ENCODE measurements around the gene ZNF430. TPM values are rescaled to one million over a fixed set of nuclear protein-coding genes. Genes with fewer than 3 reads are reported as not detected.
A peak's percentile ranks its signal among the peaks of the same experiment; 100 is the strongest.
"Not testable (repeated sequence)": the region's sequence is repeated elsewhere in the genome, so short reads cannot be mapped to it uniquely, and the experiment has no call there.

Gene ZNF430
- 10 to 100 TPM; 13.5 to 17.4 TPM for total RNA-seq
- polyA plus RNA-seq, result 1 to 10 TPM; 1.0 to 2.8 TPM
- long read RNA-seq, donor 1, transcript ZNF430-201 (5 exons, 3,923 nt), result major isoform, 6 of 20 reads
- long read RNA-seq, donor 1, partial matches to known transcripts, result 2 of 20 reads
- long read RNA-seq, donor 1, other reads (novel, unspliced or antisense), result 12 of 20 reads
- long read RNA-seq, donor 2, partial matches to known transcripts, result 2 of 11 reads
- long read RNA-seq, donor 2, other reads (novel, unspliced or antisense), result 4 of 11 reads

DNA sequence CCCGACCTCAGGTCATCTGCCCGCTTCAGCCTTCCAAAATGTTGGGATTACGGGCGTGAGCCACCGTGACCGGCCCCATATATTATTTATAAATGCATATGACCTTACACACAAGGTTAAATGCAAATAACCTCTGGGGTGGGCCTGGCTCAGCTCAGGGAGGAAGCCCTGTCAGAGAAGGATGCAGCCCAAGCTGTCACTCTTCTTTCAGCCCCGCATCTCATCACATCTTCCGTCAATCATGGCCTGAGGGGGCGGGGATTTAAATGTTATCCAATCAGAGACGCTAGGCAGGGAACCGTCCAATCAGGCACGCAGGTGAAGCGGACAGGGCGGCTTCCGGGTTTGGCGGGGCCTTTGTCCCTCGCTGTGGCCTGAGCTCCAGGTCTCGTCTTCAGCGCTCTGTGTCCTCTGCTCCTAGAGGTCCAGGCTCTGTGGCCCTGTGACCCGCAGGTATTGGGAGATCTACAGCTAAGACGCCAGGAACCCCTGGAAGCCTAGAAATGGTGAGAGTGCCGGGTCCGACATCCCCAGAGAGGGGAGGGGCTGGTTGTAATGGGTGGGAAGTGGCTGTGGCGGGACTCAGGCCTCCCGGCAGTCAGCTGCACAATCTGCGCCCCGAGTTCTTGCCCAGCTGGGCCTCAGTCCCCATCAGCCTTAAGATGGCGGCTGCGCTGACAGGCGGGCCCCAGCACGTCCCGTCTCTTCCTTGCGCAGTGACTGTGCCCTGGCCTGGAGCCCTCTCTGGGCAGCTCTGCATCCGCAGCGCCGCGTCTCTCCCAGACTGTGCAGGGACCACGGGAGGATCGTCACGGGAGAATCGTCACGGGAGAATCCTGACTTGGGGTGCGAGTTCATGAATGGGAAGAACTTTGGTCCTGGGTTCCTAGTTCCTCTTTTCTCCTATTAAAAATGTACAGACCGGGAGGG lies at the start of gene ZNF430:
Gene ZNF430 (plus strand): TSS at position 360 of the 930 bp plus-strand sequence. CDS start 144 bp downstream, at position 504.
- intact Hi-C loops (cut with DNase I), result loop anchor here in 1 of 2 donors (5.0 kb wide), 1 partner anchor 122 kb away; the partner anchor contains the start of gene ZNF431
- DNase-seq (peak; percentile 94 to 96), ATAC-seq (ENCODE audit: low FRiP score) (peak; percentile 99)
- Histone ChIP-seq H3K4me1 (ENCODE audit: control insufficient read depth in 1 of 2, insufficient read depth in 2 of 2, low read length in 2 of 2) (no peaks in the 10 kb centered on the region), H3K9me3 (ENCODE audit: control insufficient read depth, low read length) (no peaks in the 10 kb centered on the region), H3K27me3 (ENCODE audit: control insufficient read depth in 1 of 2, insufficient read depth in 2 of 2, low read length in 1 of 2) (no peaks in the 10 kb centered on the region), H3K36me3 (ENCODE audit: control insufficient read depth in 1 of 2, insufficient read depth in 2 of 2, low read length in 1 of 2) (no peaks in the 10 kb centered on the region), H3K4me3 (ENCODE audit: low read length in 2 of 2) (peak within 1 kb of the TSS; percentile 80 to 85), H3K27ac (ENCODE audit: low read depth in 1 of 2, low read length in 2 of 2) (peak within 1 kb of the TSS; percentile 16 to 46)
- 2% methylated on average over 44 of the region's 44 CpGs for WGBS, 2 donors

DNA sequence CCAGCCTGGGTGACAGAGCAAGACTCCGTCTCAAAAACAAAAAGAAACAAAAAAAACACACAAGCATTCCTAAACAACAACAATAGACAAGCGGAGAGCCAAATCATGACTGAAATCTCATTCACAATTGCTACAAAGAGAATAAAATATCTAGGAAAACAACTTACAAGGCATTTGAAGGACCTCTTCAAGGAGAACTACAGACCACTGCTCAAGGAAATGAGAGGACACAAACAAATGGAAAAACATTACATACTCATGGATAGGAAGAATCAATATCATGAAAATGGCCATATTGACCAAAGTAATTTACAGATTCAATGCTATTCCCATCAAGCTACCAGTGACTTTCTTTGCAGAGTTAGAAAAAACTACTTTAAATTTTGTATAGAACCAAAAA lies 27.7 kb upstream of the ZNF430 start:
- H3K4me3 ChIP-seq (ENCODE audit: low read length in 2 of 2); H3K27me3 ChIP-seq (ENCODE audit: control insufficient read depth in 1 of 2, insufficient read depth in 2 of 2, low read length in 1 of 2); H3K4me1 ChIP-seq (ENCODE audit: control insufficient read depth in 1 of 2, insufficient read depth in 2 of 2, low read length in 2 of 2); DNase-seq; intact Hi-C loops (cut with DNase I); H3K36me3 ChIP-seq (ENCODE audit: control insufficient read depth in 1 of 2, insufficient read depth in 2 of 2, low read length in 1 of 2); H3K27ac ChIP-seq (ENCODE audit: low read depth in 1 of 2, low read length in 2 of 2); ATAC-seq (ENCODE audit: low FRiP score); H3K9me3 ChIP-seq (ENCODE audit: control insufficient read depth, low read length): not testable (repeated sequence)
- 87 to 92% methylated on average over 2 of the region's 2 CpGs for WGBS, 2 donors

DNA sequence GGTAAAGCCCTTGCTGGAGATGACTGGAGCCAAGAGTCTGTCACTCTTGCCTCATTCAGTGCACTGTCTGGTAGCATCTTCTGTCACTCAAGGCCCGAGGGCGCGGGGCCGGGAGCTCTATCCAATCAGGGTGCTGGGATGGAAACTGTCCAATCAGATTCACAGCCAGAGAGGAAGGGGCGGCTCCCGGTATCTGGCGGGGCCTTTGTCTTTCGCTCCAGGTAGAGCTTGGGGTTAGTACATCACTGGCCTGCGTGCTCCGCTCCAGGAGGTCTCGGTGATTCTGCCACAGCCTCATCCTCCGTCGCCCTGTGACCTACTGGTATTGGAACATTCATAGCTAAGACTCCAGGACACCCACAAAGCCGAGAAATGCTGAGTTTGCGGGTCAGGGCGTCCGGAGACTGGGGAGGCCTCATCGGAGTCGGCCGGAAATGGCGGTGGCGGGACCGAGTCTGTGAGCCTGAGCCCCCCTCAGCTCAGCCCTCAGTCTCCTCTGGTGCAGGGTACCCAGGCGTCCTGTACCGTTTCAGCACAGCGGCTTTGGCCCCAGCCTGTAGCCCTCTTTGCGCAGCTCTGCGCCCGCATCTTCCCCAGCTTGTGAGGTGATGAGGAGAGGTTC lies 20.6 kb upstream of the ZNF430 start:
- intact Hi-C loops (cut with DNase I), result no loop called here
- H3K4me3 ChIP-seq (ENCODE audit: low read length in 2 of 2), result peak overlapping the region in 1 of 2 donors; percentile 18
- H3K9me3 ChIP-seq (ENCODE audit: control insufficient read depth, low read length), result no peaks in the 10 kb centered on the region
- H3K27ac ChIP-seq (ENCODE audit: low read depth in 1 of 2, low read length in 2 of 2), result no peak overlapping the region
- DNase-seq, result peak; percentile 88 to 92
- peak; percentile 96 for ATAC-seq (ENCODE audit: low FRiP score)
- H3K27me3 ChIP-seq (ENCODE audit: control insufficient read depth in 1 of 2, insufficient read depth in 2 of 2, low read length in 1 of 2), result no peaks in the 10 kb centered on the region
- 1 to 2% methylated on average over 25 to 29 of the region's 29 CpGs for WGBS, 2 donors
- H3K4me1 ChIP-seq (ENCODE audit: control insufficient read depth in 1 of 2, insufficient read depth in 2 of 2, low read length in 2 of 2), result no peaks in the 10 kb centered on the region
- no peaks in the 10 kb centered on the region for H3K36me3 ChIP-seq (ENCODE audit: control insufficient read depth in 1 of 2, insufficient read depth in 2 of 2, low read length in 1 of 2)

DNA sequence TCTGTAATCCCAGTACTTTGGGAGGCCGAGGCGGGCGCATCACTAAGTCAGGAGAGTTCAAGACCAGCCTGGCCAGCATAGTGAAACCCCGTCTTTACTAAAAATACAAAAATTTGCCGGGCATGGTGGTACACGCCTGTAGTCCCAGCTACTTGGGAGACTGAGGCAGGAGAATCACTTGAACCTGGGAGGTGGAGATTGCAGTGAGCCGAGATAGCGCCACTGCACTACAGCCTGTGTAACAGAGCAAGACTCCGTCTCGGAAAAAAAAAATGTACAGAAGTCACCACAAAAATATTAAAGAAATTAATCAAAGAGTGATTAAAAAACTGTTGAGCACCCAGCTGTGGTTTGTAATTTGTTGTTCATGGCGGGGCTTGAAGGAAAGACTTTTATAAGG lies 781 bp downstream of the ZNF430 start:
- H3K27ac ChIP-seq (ENCODE audit: low read depth in 1 of 2, low read length in 2 of 2), result peak overlapping the region in 1 of 2 donors; percentile 16

DNA sequence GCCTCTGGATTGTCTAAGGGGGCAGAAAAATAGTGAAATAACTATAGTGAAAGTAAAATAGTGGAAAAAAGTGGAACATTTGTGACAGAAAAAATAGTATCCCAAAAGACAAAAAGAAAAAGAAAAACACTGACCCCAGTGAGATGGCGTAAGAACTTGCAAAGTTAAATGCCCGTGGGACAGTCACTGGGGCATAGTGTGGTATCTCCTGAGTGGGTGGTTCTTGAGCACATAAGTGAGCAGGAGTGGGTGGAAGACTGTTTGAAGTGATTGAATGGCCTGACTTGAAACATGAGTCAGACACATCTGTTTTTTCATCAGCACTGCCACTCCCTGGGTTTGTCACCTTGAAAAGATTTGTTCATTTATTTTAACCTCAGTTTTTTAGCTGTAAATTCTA lies 2.5 kb downstream of the ZNF430 start:
- Histone ChIP-seq H3K27ac (ENCODE audit: low read depth in 1 of 2, low read length in 2 of 2) (no peak overlapping the region), H3K27me3 (ENCODE audit: control insufficient read depth in 1 of 2, insufficient read depth in 2 of 2, low read length in 1 of 2) (no peaks in the 10 kb centered on the region), H3K36me3 (ENCODE audit: control insufficient read depth in 1 of 2, insufficient read depth in 2 of 2, low read length in 1 of 2) (peaks cover 0 to 2% of the 10 kb centered on the region in 2 donors), H3K4me3 (ENCODE audit: low read length in 2 of 2) (no peak overlapping the region), H3K9me3 (ENCODE audit: control insufficient read depth, low read length) (no peaks in the 10 kb centered on the region), H3K4me1 (ENCODE audit: control insufficient read depth in 1 of 2, insufficient read depth in 2 of 2, low read length in 2 of 2) (peaks cover 0 to 2% of the 10 kb centered on the region in 2 donors)
- no peak for DNase-seq
- ATAC-seq (ENCODE audit: low FRiP score), result no peak
- intact Hi-C loops (cut with DNase I), result loop anchor here in 1 of 2 donors (5.0 kb wide), 1 partner anchor 119 kb away; the partner anchor contains the start of gene ZNF431
- 72 to 73% methylated on average over 2 of the region's 2 CpGs for WGBS, 2 donors

More for the DNA sequence above, 781 bp downstream of the ZNF430 start:
- H3K4me3 ChIP-seq (ENCODE audit: low read length in 2 of 2), result peak overlapping the region; percentile 80 to 85
- ATAC-seq (ENCODE audit: low FRiP score); H3K9me3 ChIP-seq (ENCODE audit: control insufficient read depth, low read length); H3K4me1 ChIP-seq (ENCODE audit: control insufficient read depth in 1 of 2, insufficient read depth in 2 of 2, low read length in 2 of 2); H3K27me3 ChIP-seq (ENCODE audit: control insufficient read depth in 1 of 2, insufficient read depth in 2 of 2, low read length in 1 of 2); DNase-seq; H3K36me3 ChIP-seq (ENCODE audit: control insufficient read depth in 1 of 2, insufficient read depth in 2 of 2, low read length in 1 of 2): not testable (repeated sequence)
- 9 to 10% methylated on average over 11 of the region's 11 CpGs for WGBS, 2 donors
- intact Hi-C loops (cut with DNase I), result loop anchor here in 1 of 2 donors (5.0 kb wide), 1 partner anchor 121 kb away; the partner anchor contains the start of gene ZNF431

DNA sequence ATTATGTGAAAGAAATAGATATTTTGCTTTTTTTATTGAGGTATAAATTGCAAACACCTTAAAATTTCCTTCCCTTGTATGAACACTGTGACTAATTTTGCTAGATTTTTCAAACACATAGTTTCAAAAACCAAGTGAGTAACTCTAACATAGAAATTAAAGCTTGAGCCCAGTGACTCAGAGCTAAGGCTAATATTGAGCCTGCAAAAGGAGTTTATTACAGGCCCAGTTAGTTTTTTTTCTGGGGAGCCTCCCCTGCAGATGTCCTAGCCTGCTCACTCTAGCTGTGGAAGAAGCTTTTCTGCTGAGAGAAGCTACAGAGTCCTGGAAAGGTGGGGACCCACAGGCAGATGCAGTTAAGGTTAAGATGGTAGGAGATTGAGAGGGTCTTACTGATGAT lies 3.4 kb downstream of the ZNF430 start:
- ATAC-seq (ENCODE audit: low FRiP score), result no peak
- Histone ChIP-seq H3K9me3 (ENCODE audit: control insufficient read depth, low read length) (no peaks in the 10 kb centered on the region), H3K27ac (ENCODE audit: low read depth in 1 of 2, low read length in 2 of 2) (no peak overlapping the region), H3K36me3 (ENCODE audit: control insufficient read depth in 1 of 2, insufficient read depth in 2 of 2, low read length in 1 of 2) (peaks cover 0 to 2% of the 10 kb centered on the region in 2 donors), H3K4me3 (ENCODE audit: low read length in 2 of 2) (no peak overlapping the region), H3K4me1 (ENCODE audit: control insufficient read depth in 1 of 2, insufficient read depth in 2 of 2, low read length in 2 of 2) (peaks cover 0 to 2% of the 10 kb centered on the region in 2 donors), H3K27me3 (ENCODE audit: control insufficient read depth in 1 of 2, insufficient read depth in 2 of 2, low read length in 1 of 2) (no peaks in the 10 kb centered on the region)
- intact Hi-C loops (cut with DNase I), result loop anchor here in 1 of 2 donors (5.0 kb wide), 1 partner anchor 118 kb away; the partner anchor contains the start of gene ZNF431
- DNase-seq, result no peak

DNA sequence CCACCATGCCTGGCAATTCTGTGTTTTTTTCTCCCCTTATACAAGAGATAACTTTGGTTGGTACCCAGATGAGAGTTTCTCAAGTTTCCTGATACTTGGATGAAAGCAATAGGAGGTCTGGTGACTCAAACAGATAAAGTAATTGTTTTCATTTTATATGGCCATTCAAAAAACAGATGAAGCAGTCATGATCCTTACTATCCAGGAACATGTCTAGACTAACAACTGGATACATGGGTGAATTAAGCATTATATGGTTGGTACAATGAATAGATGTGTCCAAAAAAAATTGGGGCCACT lies 8.5 kb downstream of the ZNF430 start:
- H3K36me3 ChIP-seq (ENCODE audit: control insufficient read depth in 1 of 2, insufficient read depth in 2 of 2, low read length in 1 of 2), result peaks cover 0 to 2% of the 10 kb centered on the region in 2 donors
- ATAC-seq (ENCODE audit: low FRiP score), result no peak

DNA sequence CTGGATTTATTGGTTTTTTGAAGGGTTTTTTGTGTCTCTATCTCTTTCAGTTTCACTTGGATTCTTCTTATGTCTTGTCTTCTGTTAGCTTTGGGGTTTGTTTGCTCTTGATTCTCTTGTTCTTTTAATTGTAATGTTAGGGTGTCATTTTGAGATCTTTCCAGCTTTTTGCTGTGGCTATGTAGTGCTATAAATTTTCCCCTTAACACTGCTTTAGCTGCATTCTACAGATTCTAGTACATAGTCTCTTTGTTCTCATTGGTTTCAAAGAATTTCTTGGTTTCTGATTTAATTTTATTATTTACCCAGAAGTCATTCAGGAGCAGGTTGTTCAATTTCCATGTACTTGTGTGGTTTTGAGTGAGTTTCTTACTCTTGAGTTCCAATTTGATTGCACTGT lies 24.6 kb downstream of the ZNF430 start:
- DNase-seq (no peak), ATAC-seq (ENCODE audit: low FRiP score) (no peak)
- intact Hi-C loops (cut with DNase I), result no loop called here
- Histone ChIP-seq H3K27me3 (ENCODE audit: control insufficient read depth in 1 of 2, insufficient read depth in 2 of 2, low read length in 1 of 2) (no peaks in the 10 kb centered on the region), H3K9me3 (ENCODE audit: control insufficient read depth, low read length) (peaks cover 4% of the 10 kb centered on the region), H3K4me3 (ENCODE audit: low read length in 2 of 2) (no peak overlapping the region), H3K36me3 (ENCODE audit: control insufficient read depth in 1 of 2, insufficient read depth in 2 of 2, low read length in 1 of 2) (peaks cover 2 to 6% of the 10 kb centered on the region in 2 donors), H3K27ac (ENCODE audit: low read depth in 1 of 2, low read length in 2 of 2) (no peak overlapping the region), H3K4me1 (ENCODE audit: control insufficient read depth in 1 of 2, insufficient read depth in 2 of 2, low read length in 2 of 2) (no peaks in the 10 kb centered on the region)

More for the DNA sequence above, 8.5 kb downstream of the ZNF430 start:
- intact Hi-C loops (cut with DNase I), result no loop called here
- no peak for DNase-seq
- no peak overlapping the region for H3K4me3 ChIP-seq (ENCODE audit: low read length in 2 of 2)
- H3K27me3 ChIP-seq (ENCODE audit: control insufficient read depth in 1 of 2, insufficient read depth in 2 of 2, low read length in 1 of 2), result no peaks in the 10 kb centered on the region
- H3K4me1 ChIP-seq (ENCODE audit: control insufficient read depth in 1 of 2, insufficient read depth in 2 of 2, low read length in 2 of 2), result peaks cover 0 to 2% of the 10 kb centered on the region in 2 donors
- no peaks in the 10 kb centered on the region for H3K9me3 ChIP-seq (ENCODE audit: control insufficient read depth, low read length)
- H3K27ac ChIP-seq (ENCODE audit: low read depth in 1 of 2, low read length in 2 of 2), result no peak overlapping the region
